K562 (cell line): ENCODE measurements around the gene FZD4. TPM values are rescaled to one million over a fixed set of nuclear protein-coding genes. Genes with fewer than 3 reads are reported as not detected.

ENCODE experiments used
- NCOA1 ChIP-seq: fragments of 450-650 bp; IDR thresholded peaks from 2 replicates; pipeline ENCODE4 v1.6.1; 2016; ENCODE audit warnings: low read depth
- RAD21 ChIP-seq, 2 experiments: fragments of 250-450 bp in 1 of 2; fragments of 450-650 bp in 1 of 2; sonication (Bioruptor Pico) in 1 of 2; formaldehyde crosslinking in 1 of 2; IDR thresholded peaks in 1 of 2; conservative IDR thresholded peaks in 1 of 2; 2 replicates each; pipeline versions ENCODE4 v1.4.0 to v1.8.0; 2020 to 2022; ENCODE audit warnings: mild to moderate bottlenecking in 2 of 2, moderate library complexity in 1 of 2
- RFX1 ChIP-seq: fragments of 450-650 bp; IDR thresholded peaks from 2 replicates; pipeline ENCODE4 v1.6.1; 2016; ENCODE audit warnings: mild to moderate bottlenecking, moderate library complexity
- SAFB2 ChIP-seq: fragments of 200-400 bp; formaldehyde crosslinking; IDR thresholded peaks from 2 replicates; pipeline ENCODE4 v1.6.1; 2018; ENCODE audit warnings: borderline replicate concordance, low read length, low read depth, moderate library complexity; ENCODE audit not compliant: severe bottlenecking
- ZBTB1 ChIP-seq: sonication (generic); formaldehyde crosslinking; IDR thresholded peaks from 2 replicates; pipeline ENCODE4 v1.8.1; 2023; ENCODE audit warnings: missing genetic modification reagents, low read depth, mild to moderate bottlenecking, borderline replicate concordance
- ZNF696 ChIP-seq: fragments of 250-450 bp; sonication (Bioruptor Pico); conservative IDR thresholded peaks from 2 replicates; pipeline ENCODE4 v1.4.0; 2020; ENCODE audit warnings: mild to moderate bottlenecking, moderate library complexity
- polyA plus RNA-seq, 8 experiments: library from polyadenylated mRNA; depleted of rRNA in 4 of 8; stranded (reverse) in 5 of 8; unstranded in 3 of 8; fragments of >200 nt; fragmentation: Nextera tagmentation in 2 of 8; fragmentation: Illumina TruSeq in 1 of 8; extraction: Ambion mirVana in 2 of 8; extraction: Trizol in 1 of 8; gene quantifications; 2 replicates each; pipeline versions ENCODE4 v1.2.1 to v1.2.3, GENCODE V29; 2011 to 2014; ENCODE audit warnings: inconsistent platforms in 1 of 8, missing spikeins in 1 of 8
- total RNA-seq, 7 experiments: library from RNA; depleted of rRNA in 6 of 7; stranded (reverse); fragments of >200 nt in 6 of 7; fragmentation: Illumina TruSeq in 2 of 7; extraction: Trizol in 2 of 7; gene quantifications; 2 replicates each; pipeline versions ENCODE4 v1.2.1 to v1.2.3, GENCODE V29; 2011 to 2021; ENCODE audit warnings: low replicate concordance in 1 of 7
- TF ChIP-seq, protein P1 (sequence below): sonication (generic); formaldehyde crosslinking; IDR thresholded peaks from 2 replicates; pipeline ENCODE4 v1.8.0; 2022; ENCODE audit warnings: missing genetic modification reagents, mild to moderate bottlenecking, moderate library complexity, borderline replicate concordance
- TF ChIP-seq, protein P2 (sequence below): sonication (generic); formaldehyde crosslinking; IDR thresholded peaks from 2 replicates; pipeline ENCODE4 v1.8.1; 2023; ENCODE audit warnings: mild to moderate bottlenecking, missing genetic modification reagents
- TF ChIP-seq, protein P3 (sequence below), 2 experiments: fragments of 450-650 bp; formaldehyde crosslinking in 1 of 2; IDR thresholded peaks; 2 replicates each; pipeline versions ENCODE4 v1.4.0 to v1.6.1; 2014 to 2020; ENCODE audit warnings: mild to moderate bottlenecking in 2 of 2, borderline replicate concordance in 1 of 2, low read depth in 1 of 2
- TF ChIP-seq, protein P4 (sequence below): fragments of 200-800 bp; sonication (Bioruptor generic); IDR thresholded peaks from 2 replicates; pipeline ENCODE4 v1.6.1; 2017; ENCODE audit warnings: missing genetic modification characterization, missing compliant biosample characterization
- TF ChIP-seq, protein P5 (sequence below): fragments of 450-650 bp; conservative IDR thresholded peaks from 2 replicates; pipeline ENCODE4 v1.6.1; 2016; ENCODE audit warnings: missing genetic modification characterization, low read depth, mild to moderate bottlenecking, missing compliant biosample characterization, moderate library complexity

The FZD4 gene
- total and polyA plus RNA-seq, 9 of the 15 experiments (the other 6 are each of a cell fraction or from before 2014, with no cell fraction given) = 1.2 to 7.9 (median 5.8) TPM

DNA sequence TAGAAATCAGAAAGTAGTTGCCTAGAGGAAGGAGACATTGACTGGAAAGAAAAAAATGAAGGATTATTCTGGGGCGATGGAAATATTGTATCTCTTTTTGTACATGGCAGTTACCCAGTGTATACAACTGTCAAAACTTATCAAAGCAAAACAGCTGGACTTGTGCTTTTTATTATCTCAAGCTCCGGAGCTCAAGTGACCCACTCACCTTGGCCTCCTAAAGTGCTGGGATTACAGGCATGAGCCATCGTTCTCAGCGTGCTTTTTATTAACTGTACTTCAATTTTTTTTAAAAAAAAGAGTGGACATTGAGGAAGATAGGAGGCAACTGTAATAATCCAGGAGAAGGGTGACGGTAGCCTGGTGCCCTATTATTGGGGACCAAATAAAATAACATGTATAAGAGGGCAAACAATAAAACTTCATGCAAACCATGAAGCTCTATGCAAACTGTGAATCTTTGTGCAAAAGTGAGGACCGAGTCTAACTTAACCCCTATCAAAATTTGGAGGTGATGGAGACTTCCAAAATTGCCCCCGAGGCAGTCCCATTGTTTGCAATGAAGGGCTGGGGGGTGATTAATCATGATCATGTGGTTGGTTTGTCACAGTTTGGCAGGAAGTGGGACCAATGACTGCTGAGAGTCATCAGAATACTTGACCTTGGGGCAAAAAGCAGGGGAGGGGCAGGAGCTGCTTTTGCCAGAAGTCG, 23.5 kb downstream of the FZD4 start (continued):
- TF ChIP-seq, protein P1, sequence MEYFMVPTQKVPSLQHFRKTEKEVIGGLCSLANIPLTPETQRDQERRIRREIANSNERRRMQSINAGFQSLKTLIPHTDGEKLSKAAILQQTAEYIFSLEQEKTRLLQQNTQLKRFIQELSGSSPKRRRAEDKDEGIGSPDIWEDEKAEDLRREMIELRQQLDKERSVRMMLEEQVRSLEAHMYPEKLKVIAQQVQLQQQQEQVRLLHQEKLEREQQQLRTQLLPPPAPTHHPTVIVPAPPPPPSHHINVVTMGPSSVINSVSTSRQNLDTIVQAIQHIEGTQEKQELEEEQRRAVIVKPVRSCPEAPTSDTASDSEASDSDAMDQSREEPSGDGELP = peak; percentile 42
- TF ChIP-seq, protein P2, sequence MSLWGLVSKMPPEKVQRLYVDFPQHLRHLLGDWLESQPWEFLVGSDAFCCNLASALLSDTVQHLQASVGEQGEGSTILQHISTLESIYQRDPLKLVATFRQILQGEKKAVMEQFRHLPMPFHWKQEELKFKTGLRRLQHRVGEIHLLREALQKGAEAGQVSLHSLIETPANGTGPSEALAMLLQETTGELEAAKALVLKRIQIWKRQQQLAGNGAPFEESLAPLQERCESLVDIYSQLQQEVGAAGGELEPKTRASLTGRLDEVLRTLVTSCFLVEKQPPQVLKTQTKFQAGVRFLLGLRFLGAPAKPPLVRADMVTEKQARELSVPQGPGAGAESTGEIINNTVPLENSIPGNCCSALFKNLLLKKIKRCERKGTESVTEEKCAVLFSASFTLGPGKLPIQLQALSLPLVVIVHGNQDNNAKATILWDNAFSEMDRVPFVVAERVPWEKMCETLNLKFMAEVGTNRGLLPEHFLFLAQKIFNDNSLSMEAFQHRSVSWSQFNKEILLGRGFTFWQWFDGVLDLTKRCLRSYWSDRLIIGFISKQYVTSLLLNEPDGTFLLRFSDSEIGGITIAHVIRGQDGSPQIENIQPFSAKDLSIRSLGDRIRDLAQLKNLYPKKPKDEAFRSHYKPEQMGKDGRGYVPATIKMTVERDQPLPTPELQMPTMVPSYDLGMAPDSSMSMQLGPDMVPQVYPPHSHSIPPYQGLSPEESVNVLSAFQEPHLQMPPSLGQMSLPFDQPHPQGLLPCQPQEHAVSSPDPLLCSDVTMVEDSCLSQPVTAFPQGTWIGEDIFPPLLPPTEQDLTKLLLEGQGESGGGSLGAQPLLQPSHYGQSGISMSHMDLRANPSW = no peak
- TF ChIP-seq ZNF696 = no peak
- TF ChIP-seq, protein P3, sequence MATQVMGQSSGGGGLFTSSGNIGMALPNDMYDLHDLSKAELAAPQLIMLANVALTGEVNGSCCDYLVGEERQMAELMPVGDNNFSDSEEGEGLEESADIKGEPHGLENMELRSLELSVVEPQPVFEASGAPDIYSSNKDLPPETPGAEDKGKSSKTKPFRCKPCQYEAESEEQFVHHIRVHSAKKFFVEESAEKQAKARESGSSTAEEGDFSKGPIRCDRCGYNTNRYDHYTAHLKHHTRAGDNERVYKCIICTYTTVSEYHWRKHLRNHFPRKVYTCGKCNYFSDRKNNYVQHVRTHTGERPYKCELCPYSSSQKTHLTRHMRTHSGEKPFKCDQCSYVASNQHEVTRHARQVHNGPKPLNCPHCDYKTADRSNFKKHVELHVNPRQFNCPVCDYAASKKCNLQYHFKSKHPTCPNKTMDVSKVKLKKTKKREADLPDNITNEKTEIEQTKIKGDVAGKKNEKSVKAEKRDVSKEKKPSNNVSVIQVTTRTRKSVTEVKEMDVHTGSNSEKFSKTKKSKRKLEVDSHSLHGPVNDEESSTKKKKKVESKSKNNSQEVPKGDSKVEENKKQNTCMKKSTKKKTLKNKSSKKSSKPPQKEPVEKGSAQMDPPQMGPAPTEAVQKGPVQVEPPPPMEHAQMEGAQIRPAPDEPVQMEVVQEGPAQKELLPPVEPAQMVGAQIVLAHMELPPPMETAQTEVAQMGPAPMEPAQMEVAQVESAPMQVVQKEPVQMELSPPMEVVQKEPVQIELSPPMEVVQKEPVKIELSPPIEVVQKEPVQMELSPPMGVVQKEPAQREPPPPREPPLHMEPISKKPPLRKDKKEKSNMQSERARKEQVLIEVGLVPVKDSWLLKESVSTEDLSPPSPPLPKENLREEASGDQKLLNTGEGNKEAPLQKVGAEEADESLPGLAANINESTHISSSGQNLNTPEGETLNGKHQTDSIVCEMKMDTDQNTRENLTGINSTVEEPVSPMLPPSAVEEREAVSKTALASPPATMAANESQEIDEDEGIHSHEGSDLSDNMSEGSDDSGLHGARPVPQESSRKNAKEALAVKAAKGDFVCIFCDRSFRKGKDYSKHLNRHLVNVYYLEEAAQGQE (IDR thresholded peaks at IDR 0.05; ENCODE audit: borderline replicate concordance) = no peak
- TF ChIP-seq, protein P3 (CRISPR knock-in tag; IDR thresholded peaks at IDR 0.05; ENCODE audit: low read depth) = no peak
- TF ChIP-seq, protein P4, sequence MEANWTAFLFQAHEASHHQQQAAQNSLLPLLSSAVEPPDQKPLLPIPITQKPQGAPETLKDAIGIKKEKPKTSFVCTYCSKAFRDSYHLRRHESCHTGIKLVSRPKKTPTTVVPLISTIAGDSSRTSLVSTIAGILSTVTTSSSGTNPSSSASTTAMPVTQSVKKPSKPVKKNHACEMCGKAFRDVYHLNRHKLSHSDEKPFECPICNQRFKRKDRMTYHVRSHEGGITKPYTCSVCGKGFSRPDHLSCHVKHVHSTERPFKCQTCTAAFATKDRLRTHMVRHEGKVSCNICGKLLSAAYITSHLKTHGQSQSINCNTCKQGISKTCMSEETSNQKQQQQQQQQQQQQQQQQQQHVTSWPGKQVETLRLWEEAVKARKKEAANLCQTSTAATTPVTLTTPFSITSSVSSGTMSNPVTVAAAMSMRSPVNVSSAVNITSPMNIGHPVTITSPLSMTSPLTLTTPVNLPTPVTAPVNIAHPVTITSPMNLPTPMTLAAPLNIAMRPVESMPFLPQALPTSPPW (CRISPR knock-in tag) = peak; percentile 72
- peak; percentile 84; the same call in 1 of the 2 replicates for TF ChIP-seq NCOA1
- TF ChIP-seq SAFB2 = no peak
- TF ChIP-seq RAD21 (CRISPR knock-in tag; conservative IDR thresholded peaks at IDR 0.05 in 1 of 2, IDR thresholded peaks at IDR 0.05 in 1 of 2) = no peak
- TF ChIP-seq RFX1 = no peak
- no peak for TF ChIP-seq ZBTB1 (CRISPR knock-in tag)
- TF ChIP-seq, protein P5, sequence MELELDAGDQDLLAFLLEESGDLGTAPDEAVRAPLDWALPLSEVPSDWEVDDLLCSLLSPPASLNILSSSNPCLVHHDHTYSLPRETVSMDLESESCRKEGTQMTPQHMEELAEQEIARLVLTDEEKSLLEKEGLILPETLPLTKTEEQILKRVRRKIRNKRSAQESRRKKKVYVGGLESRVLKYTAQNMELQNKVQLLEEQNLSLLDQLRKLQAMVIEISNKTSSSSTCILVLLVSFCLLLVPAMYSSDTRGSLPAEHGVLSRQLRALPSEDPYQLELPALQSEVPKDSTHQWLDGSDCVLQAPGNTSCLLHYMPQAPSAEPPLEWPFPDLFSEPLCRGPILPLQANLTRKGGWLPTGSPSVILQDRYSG (tag) = no peak
